ENCODE results near the gene KRT10.

Gene KRT10

DNA sequence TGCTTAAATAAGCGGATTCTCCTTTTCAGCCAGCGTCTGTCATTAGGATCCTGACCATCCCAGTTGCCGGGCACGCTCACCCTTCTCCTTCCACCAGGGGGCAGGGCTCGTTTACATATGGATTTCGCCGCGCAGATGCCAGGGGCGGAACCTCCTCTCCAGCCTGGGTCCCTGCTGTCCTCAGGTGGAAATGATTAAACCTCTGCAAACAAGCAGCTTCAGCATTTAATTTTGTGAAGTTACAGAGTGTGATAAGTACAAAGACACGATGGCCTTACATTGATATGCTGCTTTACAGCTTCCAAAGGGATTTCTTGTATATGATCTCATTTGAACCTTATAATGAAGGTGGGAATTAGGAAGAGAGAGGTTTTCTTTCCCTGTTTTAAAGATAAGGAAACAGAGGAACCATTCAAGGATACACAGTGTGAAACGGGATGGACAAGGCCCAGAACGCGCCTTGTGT lies 18.8 kb downstream of the KRT10 start:
- DNase-seq, result peak; percentile 66

DNA sequence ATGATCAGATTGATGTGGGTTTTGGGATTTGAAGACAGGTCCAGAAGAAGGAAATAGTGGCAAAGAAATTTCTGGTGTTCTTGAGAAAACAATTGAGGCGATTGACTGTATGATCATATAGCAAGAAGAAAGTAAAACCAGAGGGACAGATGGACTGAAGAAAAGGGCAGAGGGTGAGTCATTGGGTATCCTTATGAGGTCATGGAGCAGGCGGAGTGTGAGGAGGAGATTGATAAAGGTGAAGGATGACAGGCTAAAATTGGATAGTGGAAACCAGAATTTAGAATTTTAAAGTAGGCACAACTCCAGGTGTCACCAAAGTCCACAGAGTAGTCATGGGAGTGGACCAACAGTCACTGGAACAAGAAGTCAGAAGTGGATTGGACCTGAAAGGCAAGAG lies 21.3 kb downstream of the KRT10 start:
- DNase-seq, result no peak

DNA sequence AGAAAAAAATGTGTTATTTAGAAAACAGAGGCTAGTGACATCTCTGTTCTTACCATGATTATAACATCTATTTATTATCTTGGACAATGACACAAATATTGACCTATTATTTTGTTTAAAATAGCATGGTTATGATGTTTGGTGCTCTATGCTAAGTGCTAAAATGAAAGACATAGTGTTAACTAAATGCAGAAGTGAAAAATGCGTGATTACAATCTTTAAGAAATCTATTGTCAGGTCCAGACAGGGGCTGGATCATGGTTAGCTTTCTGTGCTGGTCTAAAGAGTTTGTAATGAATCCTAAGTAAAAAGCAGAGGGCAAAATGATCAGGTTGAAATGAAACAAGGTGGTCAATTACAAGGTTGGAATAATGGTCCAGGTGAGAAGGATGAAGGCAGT lies 22.0 kb downstream of the KRT10 start:
- no peak for DNase-seq

DNA sequence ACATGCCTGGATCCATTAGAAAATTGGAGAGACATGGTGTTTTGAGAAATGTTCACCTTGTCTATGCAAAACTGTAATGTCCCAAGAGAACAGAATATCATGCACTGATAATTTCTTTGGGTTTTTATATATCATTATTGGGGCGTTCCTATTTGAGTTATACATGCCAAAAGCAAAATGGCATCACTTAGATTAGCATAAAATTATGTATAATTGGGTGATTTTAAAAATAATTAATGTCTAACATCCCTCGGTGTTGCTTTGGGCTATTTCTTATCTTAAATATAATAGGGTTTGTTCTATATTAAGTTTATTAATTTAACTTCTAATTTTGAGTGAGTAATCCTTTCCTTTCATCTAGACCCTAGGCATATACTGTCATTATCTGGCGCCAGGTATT lies 22.6 kb downstream of the KRT10 start, which contains the start of gene KRT28:
TSS of gene KRT28 (minus strand) at position 101 of the 400 bp plus-strand sequence. CDS start at position 35, 66 bp downstream.
- no peak for DNase-seq

DNA sequence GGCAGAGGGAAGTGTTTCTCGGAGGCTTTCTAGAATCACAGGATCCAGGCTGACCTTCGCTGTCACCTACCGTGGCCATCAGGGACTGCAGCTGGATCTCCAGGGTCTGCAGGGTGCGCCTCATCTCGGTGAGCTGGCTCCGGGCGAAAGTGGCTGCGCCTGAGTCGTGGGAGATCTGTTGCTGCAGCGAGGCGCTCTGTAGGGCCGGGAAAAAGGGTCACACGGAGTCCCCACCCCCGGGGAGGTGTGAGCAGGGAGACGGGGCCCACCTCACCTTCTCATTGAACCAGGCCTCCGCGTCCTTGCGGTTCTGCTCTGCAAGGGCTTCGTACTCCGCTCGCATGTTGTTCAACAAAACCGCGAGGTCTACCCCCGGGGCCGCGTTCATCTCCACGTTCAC lies 25.6 kb downstream of the KRT10 start:
- no peak for DNase-seq

DNA sequence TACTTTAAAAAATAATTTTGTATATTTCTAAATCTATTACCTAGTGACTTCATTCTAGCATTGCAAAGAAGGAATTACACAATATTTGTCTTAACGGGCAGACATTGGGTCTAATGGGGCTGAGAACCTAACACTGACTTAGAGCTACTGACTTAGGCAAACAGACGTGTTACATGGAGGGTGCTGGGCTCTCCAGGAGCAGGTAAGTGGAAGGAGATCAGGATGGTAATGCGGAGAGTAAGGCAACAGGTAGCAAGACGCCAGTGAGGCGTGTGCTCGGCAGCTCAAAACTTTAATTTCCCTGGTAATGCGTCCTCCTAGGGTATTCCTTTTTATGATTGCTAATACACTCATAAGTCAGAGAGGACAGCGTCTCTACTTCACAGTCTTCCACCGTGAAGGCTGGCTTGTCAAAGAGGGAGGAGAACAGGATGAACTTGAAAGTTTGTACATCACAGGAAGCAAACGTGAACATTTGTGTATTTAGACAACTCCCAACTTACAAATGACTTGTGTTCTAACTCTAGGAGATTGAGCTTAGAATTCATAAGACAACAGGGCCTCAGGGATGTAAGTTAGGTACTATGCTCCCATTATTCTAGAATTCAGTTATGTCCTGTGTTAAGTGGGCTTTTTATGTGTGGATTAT lies 27.3 kb downstream of the KRT10 start:
- no peak for DNase-seq

DNA sequence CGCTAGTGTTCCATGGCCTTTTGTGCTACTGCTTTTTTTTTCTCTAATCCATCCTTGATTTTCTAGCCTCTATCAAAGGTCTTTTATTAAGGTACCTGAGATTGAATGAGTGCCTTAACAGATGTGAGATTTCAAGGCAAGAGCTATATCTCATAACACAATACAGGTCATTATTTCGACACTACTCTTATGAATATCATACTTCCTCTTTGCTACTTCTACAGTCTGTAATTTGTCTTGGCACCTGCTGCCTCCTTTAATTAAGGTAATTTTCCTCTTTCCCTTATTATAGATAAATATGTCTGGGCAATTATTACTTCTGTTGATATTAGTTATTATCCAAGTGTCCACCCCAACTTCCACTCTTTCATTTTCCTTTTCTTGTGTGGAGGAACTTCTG lies 27.9 kb downstream of the KRT10 start:
- no peak for DNase-seq

DNA sequence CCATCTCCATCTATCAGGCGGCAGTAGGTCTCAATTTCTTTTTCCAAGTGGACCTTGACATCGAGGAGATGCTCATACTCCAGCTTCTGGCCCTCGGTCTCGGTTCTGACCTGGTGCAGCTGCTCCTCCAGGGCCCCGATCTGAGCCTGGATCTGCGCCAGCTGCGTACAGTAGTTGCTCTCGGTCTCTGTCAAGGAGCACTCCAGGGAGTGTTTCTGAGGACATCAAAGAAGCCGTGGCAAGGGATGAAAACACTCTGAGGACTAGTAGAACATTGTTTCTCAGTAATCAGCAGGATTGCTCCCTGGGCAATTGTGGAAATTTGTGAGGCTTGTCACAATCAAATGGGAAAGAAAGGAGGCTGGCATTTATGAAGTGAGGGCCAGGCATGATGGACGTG lies 28.6 kb downstream of the KRT10 start:
- DNase-seq, result no peak

DNA sequence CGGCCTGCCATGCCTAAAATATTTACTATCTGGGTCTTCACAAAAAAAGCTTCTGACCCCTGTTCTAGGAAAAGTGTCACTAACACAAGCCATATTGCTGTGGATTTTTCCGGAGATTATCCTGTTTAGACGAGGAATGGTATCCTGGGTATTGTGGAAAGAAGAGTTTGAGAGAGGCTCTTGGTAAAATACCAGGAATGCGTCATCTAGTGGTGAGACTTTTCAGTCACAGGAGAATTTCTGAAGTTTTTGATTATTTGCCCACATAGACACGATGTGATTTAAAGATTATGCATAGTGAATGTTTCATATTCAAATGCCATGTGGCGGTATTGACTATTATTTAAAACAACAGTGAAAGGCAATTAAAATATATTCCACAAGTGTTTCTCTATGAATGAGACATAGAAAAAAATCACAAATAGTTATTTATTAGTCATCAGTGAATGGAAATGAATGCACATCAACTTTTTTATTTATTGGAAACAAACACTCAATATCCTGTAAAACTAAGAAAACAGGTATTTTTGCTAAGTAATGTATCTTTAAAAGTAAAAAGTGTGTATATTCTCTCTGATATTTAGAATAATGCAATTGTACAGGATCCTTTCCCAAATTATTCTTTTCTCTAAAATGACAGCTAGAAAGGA lies 30.5 kb downstream of the KRT10 start:
- peak; percentile 31 for DNase-seq

DNA sequence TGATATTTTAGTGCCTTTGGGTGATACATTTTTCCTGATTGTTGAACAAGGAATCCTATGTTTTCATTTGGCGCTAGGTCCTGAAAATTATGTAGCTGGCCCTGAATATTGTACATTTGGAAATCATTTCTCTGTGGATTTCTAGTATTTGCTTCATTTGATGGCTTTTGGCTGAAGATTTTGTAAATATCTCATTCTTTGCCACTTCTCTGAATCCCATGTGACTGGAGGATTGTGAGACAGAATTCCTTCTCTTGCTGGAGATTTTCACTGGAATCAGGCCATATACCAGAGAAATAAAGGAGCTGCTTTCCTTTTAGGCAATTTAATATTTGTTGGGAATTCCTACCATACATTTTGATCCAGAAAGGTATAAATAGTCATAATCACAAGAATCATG lies 31.3 kb downstream of the KRT10 start:
- DNase-seq, result no peak

DNA sequence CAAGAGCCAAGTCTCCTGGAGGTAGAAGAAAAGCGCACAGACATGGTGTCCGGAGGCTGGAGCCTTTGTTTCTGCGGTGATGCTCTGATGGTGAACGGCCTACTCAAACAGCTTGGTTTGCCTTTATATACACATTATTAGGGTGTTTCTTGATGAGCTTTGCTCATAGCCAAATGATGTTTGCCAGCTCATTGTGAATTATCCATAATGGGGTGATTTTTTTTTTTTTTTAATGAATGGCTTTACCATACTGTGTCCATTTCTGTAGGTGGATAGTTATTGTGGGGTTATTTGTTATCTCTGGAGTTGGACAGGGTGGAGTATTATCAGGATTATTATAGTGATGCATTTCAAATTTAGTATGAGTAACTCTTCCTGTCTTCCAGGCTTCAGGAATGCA lies 40.0 kb downstream of the KRT10 start, which contains the start of gene KRT27:
TSS of gene KRT27 (minus strand) at position 101 of the 400 bp plus-strand sequence. CDS start at position 44, 57 bp downstream.
- DNase-seq, result no peak

DNA sequence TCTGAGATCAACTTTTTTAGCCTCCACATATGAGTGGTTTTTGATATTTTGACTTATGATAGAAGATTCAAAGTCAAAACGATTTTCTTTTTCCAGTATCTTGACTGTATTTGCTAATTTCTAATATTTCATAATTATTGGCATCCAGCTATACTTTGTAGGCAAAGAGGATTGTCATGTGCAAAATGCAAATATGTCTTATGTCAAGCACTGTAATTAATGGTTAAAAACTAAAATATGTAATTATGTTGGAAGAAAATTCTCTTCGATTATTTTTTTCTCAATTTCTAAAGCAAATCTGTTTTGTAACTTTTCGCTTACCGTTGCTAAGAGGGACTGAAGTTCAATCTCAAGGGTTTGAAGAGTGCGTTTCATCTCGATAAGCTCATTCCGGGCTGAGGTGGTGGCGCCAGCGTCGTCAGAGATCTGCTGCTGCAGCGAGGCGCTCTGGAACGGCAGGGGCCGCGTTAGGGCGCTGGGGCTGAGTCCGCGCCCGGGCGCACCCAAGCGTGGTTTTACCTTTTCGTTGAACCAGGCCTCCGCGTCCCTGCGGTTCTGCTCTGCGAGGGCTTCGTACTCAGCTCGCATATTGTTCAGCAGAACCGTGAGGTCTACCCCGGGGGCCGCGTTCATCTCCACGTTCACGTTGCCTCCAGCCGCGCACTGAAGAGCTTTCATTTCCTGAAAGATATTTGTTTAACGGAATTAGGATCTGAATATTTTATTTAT lies 43.1 kb downstream of the KRT10 start:
- no peak for DNase-seq

DNA sequence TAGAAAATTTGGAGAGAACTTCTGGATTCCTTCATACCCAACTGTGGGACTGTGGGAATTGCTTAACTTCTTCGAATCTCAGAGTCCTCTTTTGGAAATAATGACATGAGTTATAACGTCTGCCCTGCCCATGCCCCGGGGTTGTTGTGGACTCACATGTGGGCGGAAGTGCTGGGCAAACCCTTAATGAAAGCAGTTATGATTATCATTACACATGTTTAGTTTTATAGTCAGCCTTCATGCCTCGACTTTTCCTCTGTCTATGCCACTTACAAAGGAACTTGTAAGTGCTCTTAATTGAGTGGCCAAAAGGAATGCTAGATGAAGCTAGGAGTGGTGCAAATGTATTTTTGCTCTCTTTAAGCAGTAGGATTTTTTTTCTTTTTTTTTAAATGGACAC lies 44.0 kb downstream of the KRT10 start:
- no peak for DNase-seq

DNA sequence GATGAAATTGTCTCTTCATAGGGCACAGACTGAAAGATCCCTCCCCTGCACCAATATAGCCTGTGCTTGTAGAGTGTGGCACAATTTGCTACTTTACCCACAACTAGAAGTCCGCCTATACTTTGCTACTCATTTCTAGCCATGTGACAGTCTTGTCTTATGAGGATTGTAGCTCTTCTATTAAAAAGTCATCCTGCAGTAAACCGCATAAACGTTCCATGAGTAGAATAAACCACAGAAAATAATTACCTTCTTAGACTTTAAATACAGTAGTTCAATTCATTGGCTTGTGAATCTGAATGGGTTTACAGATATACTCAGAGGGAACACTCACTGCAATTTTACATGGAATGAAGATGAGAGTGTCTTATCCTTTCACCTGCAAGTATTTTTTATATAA lies 44.4 kb downstream of the KRT10 start:
- no peak for DNase-seq

DNA sequence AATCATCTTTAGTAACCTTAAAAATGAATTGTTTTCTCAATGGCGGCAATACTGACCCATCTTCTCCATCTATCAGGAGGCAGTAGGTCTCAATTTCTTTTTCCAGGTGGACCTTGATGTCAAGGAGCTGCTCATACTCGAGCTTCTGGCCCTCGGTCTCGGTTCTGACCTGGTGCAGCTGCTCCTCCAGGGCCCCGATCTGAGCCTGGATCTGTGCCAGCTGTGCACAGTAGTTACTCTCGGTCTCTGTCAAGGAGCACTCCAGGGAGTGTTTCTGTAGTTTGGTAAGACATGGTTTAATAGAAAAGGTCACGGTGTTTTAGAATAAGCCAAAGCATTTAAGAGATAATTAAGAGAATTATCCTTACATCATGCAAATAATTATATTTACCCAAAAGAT lies 45.0 kb downstream of the KRT10 start:
- DNase-seq, result no peak

DNA sequence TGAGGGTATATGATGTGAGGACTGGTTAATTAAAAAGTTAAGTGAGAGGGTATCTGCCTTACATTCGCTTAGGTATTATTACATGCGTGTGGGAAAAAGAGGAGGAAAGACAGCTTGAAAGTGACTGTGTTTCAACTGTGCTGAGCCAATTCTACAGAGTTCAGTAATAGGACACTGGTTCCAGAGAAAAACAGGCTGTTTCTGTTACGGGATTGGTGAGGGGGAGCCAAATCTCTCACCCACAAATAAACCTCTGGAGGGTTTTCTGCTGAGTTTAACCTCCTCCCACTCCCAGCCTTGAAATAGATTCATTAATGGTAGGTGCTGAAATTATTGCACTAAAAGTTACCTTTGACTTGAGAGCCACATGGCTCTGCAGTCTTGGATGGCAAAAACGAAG lies 46.5 kb downstream of the KRT10 start:
- DNase-seq, result no peak

DNA sequence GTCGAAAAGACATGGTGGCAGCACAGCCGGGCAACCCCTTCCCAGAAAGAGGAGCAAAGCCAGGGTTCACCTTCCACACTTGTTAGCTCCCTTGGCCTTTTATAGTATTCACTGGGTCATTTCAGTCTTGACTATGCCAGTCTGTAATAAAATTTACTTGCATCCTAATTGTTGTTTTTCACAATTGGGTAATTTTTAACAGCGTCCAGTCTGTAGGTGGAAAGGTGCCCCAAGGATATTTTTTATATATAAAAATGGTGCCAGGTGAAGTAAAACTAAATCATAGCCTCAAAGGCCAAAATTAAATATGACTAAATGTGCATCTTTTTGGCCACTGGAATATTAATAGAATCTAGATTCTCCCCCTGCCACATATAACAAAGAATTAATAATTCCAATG lies 50.3 kb downstream of the KRT10 start, which contains the start of gene KRT26:
TSS of gene KRT26 (minus strand) at position 101 of the 400 bp plus-strand sequence. CDS start at position 13, 88 bp downstream.
- DNase-seq, result no peak
